ENCODE results near the gene MED22. TPM values are rescaled to one million over a fixed set of nuclear protein-coding genes. Genes with fewer than 3 reads are reported as not detected.

Gene MED22
- polyA plus RNA-seq, 1 donor (not counting 4 experiments of a cell fraction or from before 2014, with no cell fraction given): 15.9 TPM

DNA sequence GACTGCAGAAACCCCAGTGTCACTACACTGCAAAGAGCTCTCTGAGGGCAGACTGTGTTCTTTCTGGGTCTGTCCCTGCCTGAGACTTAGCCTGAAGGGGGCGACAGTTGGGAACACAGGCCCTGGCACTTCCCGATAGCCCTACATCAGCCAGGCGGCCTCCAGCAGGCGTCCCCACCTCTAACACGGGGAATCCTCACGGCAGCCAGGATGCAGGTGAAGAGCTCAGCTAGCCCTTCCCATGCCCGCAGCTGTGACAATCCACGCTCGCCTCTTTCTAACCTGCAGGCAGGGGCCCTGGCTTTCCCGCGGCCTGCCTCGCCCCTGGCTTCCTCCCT is 5.9 kb downstream of the MED22 start:
- Histone ChIP-seq H3K4me3 (ENCODE audit: control insufficient read depth in 2 of 3, extremely low read depth in 1 of 3, insufficient read depth in 2 of 3, low read depth in 1 of 3, low read length in 3 of 3) (no peak overlapping the region), H3K9ac (ENCODE audit: control insufficient read depth, extremely low read depth, insufficient read depth, low read length) (no peak overlapping the region), H2AFZ (ENCODE audit: control insufficient read depth, low read length) (no peak overlapping the region), H3K27ac (ENCODE audit: control insufficient read depth, insufficient read depth, low read length) (no peak overlapping the region), H4K20me1 (ENCODE audit: control insufficient read depth, extremely low read depth, insufficient read depth, low read length) (peaks cover 3% of the 10 kb centered on the region), H3K9me3 (ENCODE audit: control insufficient read depth, low read depth, low read length) (no peaks in the 10 kb centered on the region), H3K79me2 (ENCODE audit: control insufficient read depth, insufficient read depth, low read length) (peaks cover 20% of the 10 kb centered on the region), H3K9me1 (ENCODE audit: control insufficient read depth, extremely low read depth, insufficient read depth, low read length) (no peaks in the 10 kb centered on the region), H3K27me3 (ENCODE audit: control insufficient read depth, extremely low read depth, insufficient read depth, low read length) (no peaks in the 10 kb centered on the region), H3K36me3 (ENCODE audit: control insufficient read depth in 2 of 2, extremely low read depth in 1 of 2, insufficient read depth in 2 of 2, low read length in 2 of 2) (peaks cover 45 to 56% of the 10 kb centered on the region in 2 experiments), H3K4me2 (ENCODE audit: control insufficient read depth, extremely low read depth, insufficient read depth, low read depth, low read length) (no peak overlapping the region), H3K4me1 (ENCODE audit: control insufficient read depth, extremely low read depth, insufficient read depth, low read length) (peaks cover 7% of the 10 kb centered on the region)
- DNase-seq (ENCODE audit: low read depth, low spot score): no peak
- dilution Hi-C loops (cut with MboI; ENCODE audit: extremely low pct_ligation_motif_present, low sequenced_read_pairs): no loop called here
- TF ChIP-seq, protein P1, sequence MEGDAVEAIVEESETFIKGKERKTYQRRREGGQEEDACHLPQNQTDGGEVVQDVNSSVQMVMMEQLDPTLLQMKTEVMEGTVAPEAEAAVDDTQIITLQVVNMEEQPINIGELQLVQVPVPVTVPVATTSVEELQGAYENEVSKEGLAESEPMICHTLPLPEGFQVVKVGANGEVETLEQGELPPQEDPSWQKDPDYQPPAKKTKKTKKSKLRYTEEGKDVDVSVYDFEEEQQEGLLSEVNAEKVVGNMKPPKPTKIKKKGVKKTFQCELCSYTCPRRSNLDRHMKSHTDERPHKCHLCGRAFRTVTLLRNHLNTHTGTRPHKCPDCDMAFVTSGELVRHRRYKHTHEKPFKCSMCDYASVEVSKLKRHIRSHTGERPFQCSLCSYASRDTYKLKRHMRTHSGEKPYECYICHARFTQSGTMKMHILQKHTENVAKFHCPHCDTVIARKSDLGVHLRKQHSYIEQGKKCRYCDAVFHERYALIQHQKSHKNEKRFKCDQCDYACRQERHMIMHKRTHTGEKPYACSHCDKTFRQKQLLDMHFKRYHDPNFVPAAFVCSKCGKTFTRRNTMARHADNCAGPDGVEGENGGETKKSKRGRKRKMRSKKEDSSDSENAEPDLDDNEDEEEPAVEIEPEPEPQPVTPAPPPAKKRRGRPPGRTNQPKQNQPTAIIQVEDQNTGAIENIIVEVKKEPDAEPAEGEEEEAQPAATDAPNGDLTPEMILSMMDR (optimal IDR thresholded peaks at IDR 0.05 in 1 of 3, IDR thresholded peaks at IDR 0.05 in 1 of 3, conservative IDR thresholded peaks at IDR 0.05 in 1 of 3; ENCODE audit: extremely low read depth in 1 of 3, insufficient read depth in 2 of 3, low read length in 3 of 3): peak in 2 of 3 experiments; percentile 30 to 38
- TF ChIP-seq EZH2 (IDR thresholded peaks at IDR 0.05; ENCODE audit: low read length): no peak
- FAIRE-seq: no peak

DNA sequence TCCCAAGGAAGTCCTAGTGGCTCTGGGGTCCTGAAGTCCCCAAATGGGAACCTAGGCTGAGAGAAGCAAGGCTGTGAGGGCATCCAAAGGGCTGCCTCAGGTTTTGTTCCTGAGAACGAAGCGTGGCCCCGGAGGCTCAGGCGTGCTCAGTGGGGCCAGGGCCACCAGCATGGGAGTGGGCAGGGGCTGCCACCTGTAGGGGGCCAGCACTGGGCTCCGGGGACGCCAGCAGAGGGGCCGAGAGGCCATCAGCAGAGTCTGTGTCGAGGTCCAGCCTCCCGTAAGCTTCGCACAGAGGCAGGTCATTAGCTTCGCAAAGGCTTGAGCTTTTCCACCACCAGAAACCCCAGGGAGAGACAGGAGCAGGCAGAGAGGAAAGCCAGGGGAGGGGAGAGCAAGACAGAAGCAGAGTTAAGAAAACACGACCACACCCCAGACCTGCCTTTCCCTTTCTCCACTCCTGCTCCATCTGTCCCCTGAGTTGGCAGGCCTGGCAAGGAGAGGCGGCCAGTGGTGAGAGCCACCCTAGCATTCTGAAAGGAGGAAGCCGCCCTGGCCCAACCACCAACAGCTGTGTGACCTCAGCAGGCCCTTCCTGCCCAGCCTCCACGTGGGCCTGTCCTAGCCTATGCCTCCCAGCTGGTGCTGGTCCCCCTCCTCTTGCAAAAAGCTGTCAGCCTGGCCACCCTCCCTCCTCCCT is 6.4 kb downstream of the MED22 start:
- no peak overlapping the region for H3K27ac ChIP-seq (ENCODE audit: control insufficient read depth, insufficient read depth, low read length)
- no peak for FAIRE-seq

More for the DNA sequence above, 6.4 kb downstream of the MED22 start:
- no peak overlapping the region for H3K4me3 ChIP-seq (ENCODE audit: control insufficient read depth in 2 of 3, extremely low read depth in 1 of 3, insufficient read depth in 2 of 3, low read depth in 1 of 3, low read length in 3 of 3)
- H3K79me2 ChIP-seq (ENCODE audit: control insufficient read depth, insufficient read depth, low read length): peaks cover 14% of the 10 kb centered on the region
- TF ChIP-seq, protein P1 (optimal IDR thresholded peaks at IDR 0.05 in 1 of 3, IDR thresholded peaks at IDR 0.05 in 1 of 3, conservative IDR thresholded peaks at IDR 0.05 in 1 of 3; ENCODE audit: extremely low read depth in 1 of 3, insufficient read depth in 2 of 3, low read length in 3 of 3): no peak
- TF ChIP-seq EZH2 (IDR thresholded peaks at IDR 0.05; ENCODE audit: low read length): no peak
- DNase-seq (ENCODE audit: low read depth, low spot score): no peak
- no peaks in the 10 kb centered on the region for H3K27me3 ChIP-seq (ENCODE audit: control insufficient read depth, extremely low read depth, insufficient read depth, low read length)
- no peak overlapping the region for H3K4me2 ChIP-seq (ENCODE audit: control insufficient read depth, extremely low read depth, insufficient read depth, low read depth, low read length)
- dilution Hi-C loops (cut with MboI; ENCODE audit: extremely low pct_ligation_motif_present, low sequenced_read_pairs): no loop called here
- no peak overlapping the region for H3K9ac ChIP-seq (ENCODE audit: control insufficient read depth, extremely low read depth, insufficient read depth, low read length)
- peaks cover 45 to 56% of the 10 kb centered on the region in 2 experiments for H3K36me3 ChIP-seq (ENCODE audit: control insufficient read depth in 2 of 2, extremely low read depth in 1 of 2, insufficient read depth in 2 of 2, low read length in 2 of 2)
- H4K20me1 ChIP-seq (ENCODE audit: control insufficient read depth, extremely low read depth, insufficient read depth, low read length): peaks cover 3% of the 10 kb centered on the region
- H2AFZ ChIP-seq (ENCODE audit: control insufficient read depth, low read length): no peak overlapping the region
- H3K9me1 ChIP-seq (ENCODE audit: control insufficient read depth, extremely low read depth, insufficient read depth, low read length): no peaks in the 10 kb centered on the region
- H3K4me1 ChIP-seq (ENCODE audit: control insufficient read depth, extremely low read depth, insufficient read depth, low read length): peaks cover 4% of the 10 kb centered on the region
- no peaks in the 10 kb centered on the region for H3K9me3 ChIP-seq (ENCODE audit: control insufficient read depth, low read depth, low read length)
